Daoy (cell line): ENCODE results near the gene ATP6V0E1. TPM values are rescaled to one million over a fixed set of nuclear protein-coding genes. Genes with fewer than 3 reads are reported as not detected.

Experiments used
- DNase-seq: peaks from one replicate; pipeline ENCODE4 v3.0.0-alpha.2; 2015; ENCODE audit warnings: low read depth
- total RNA-seq: library from RNA; depleted of rRNA; stranded (reverse); fragments of >200 nt; shearing (Covaris generic); gene quantifications from 2 replicates; pipeline ENCODE4 v1.2.3, GENCODE V29; 2014; rRNA removed

Gene ATP6V0E1
- 166 and 186 TPM in 2 replicates for total RNA-seq

DNA sequence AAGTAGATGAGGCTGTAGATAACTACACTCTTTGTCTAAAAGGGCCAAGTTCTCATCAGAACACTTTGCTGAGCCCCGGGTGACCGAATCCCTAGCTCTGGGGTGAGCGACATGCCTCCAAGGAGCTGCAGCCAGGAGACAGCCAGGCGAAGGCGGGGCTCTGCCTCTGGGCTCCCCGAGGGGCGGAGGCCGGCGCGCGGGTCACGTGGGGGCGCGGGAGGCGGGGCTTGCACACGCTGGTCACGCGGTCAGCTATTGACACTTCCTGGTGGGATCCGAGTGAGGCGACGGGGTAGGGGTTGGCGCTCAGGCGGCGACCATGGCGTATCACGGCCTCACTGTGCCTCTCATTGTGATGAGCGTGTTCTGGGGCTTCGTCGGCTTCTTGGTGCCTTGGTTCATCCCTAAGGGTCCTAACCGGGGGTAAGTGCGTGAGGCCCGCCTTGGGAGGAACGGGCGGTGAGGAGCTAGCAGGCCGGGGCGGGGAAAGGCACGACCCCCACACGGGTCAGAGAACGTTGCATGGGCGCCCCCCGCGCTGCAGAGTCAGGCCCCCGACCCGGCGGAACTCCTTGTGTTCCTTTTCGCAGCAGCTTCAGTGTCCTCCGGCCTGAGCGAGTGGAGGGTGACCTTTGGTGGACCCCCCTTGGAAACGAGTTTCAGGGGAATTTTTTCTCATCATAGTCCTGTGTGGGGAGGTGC, at the start of gene ATP6V0E1:
Gene ATP6V0E1, plus strand, starts transcription at position 230 of the 702 bp plus-strand sequence. Its CDS starts 90 bp downstream, at position 320.
- DNase-seq = peak; percentile 98

DNA sequence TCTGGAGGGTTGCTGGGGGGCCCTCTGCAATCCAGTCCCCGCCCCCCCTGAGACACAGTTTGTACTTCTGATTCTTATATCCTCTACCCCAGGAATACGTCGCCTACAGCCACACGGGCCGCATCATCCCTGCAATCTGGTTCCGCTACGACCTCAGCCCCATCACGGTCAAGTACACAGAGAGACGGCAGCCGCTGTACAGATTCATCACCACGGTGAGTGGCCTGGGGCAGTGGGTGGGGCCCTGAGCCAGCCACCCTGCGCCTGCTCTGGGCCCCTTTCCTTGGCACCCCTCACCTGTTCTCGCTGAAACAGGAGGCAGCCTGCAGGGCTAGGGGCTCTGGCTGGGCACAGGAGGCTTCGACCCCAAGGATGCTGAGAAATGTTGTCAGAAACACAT, 48.5 kb upstream of the ATP6V0E1 start:
- DNase-seq = no peak

DNA sequence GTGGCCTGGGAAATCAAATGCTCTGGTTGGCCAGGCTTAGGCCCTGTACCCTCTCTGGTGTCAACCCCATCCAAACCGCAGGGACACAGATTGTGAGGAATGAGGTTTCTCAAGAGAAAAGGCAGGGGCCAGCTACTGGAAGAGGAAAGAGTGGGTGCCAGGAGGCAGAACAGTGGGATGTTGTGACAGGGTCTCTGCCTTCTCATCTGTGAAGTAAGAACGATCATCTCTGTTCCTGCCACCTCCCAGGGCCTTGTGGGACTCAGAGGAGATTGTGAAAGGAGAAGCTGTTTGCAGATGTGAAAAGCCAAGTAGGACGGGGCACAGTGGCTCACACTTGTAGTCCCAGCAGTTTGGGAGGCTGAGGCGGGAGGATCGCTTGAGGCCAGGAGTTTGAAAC, 47.2 kb upstream of the ATP6V0E1 start:
- DNase-seq = no peak

DNA sequence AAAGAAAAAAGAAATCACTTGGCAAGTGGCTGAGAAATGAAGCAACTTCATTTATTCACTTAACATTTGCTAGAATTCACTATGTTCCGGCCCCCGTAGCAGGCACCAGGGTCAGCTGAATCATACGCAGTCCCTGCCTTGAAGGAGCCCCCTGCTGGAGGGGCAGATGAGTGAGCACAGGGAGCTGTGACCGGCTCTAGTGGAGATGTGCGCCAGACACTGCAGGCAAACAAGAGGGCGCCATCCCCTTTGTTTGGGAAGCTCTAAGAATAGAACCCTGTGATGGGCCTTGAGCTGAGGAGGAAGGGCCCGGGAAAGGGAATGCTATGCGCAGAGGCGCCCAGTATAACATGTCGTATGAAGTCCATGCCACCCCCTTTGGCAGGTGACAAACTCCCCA, 44.5 kb upstream of the ATP6V0E1 start:
- no peak for DNase-seq

DNA sequence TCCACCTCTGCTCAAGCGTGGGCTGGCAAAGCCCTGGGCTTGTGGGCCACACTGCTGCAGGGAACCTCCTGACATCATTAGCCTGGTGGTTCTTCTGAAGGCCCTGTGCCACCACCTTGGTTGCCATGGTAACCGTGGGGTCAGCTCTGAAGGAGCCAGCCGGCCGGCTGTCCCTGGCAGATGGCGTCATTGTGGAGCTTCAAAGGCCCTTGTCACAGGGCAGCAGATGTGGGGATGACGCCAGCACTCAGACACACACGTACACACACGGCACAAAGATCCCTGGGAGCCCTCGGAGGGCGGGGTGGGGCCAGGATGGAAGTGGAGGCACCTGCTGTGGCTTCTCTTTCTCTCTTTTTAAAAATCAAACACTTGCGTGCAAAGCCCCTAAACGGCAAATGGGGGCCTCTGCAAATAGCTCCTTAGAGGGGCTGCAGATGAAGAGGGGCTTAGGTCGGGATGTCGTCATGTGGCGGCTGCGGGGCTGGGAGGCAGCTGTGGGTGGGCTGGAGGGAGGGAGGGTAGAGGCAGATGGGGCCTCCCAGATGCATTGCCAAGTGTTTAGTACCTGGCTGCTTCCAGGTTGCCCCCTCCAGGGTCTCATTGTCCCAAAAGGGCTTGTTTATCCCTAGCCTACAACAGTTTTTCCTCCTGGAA, 43.8 kb upstream of the ATP6V0E1 start:
- DNase-seq = no peak

DNA sequence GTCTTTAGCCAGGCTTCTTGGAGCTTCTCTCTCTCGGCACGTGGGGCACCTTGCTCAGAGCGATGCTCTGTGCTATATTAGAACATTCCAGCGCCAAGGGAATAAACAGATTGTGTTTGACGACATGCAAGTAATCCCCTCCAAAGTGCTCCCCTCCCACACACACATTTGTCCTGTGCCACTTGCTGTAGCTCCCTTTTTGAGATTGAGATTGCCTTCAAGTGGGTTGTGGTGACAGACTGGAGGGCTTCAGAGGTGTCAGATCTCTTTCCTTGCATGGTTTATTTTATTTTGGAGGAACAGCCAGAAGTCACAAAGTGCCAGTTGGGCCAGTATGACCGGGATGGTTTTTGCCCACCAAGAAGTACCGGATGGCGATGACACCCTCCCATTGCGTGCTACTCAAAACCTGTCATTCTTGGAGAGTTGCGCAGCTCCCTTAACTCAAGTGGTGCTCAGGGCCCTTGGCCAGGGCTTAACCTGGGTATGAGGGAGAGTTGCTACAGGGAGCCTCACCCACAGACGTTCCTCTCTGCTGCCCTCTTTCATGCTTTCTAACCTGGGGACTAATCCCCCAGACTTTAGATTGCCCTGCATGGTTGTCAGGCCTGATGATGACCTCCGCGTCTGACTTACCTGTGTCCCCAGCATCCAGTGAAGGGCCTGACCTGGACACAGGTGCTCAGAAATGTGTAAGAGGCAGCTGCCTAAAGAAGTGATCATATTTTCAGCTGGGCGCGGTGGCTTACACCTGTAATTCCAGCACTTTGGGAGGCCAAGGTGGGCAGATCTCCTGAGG, 43.1 kb upstream of the ATP6V0E1 start:
- no peak for DNase-seq

DNA sequence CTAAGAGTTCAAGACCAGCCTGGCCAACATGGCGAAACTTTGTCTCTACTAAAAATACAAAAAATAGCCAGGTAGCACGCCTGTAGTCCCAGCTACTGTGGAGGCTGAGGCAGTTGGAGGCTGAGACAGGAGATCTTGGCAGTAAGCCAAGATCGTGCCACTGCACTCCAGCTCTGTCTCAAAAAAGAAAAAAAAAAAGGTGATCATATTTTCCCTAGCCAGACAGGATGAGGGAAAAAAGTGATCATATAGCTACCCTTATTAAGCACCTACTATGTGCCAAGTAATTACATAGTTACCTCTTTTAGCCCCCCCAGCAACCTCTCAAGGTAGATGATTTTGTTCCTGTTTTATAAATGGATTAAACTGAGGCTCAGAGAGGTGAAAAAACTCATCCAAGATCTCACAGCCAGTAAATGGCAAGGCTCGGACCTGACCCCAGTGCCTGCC, 42.5 kb upstream of the ATP6V0E1 start:
- DNase-seq = peak; percentile 51

DNA sequence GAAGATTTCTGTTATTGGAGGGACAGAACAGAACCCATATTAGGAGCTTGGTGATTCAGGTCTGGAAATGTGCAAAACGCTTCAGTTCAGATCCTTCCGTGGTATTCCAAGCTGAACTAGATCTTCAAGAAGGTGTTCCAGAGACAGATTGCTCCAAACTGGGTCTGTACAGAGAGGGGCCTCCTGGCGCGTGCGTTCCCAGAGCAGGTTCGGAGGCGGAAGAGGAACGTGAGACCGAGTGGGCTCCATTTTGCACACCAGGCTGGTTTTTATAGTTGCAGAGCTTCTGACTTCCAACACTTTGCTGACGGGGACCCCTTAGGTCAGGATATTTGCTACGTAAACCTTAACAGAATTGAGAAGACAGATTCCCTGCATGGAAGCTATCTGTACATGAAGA, 41.0 kb upstream of the ATP6V0E1 start:
- no peak for DNase-seq

DNA sequence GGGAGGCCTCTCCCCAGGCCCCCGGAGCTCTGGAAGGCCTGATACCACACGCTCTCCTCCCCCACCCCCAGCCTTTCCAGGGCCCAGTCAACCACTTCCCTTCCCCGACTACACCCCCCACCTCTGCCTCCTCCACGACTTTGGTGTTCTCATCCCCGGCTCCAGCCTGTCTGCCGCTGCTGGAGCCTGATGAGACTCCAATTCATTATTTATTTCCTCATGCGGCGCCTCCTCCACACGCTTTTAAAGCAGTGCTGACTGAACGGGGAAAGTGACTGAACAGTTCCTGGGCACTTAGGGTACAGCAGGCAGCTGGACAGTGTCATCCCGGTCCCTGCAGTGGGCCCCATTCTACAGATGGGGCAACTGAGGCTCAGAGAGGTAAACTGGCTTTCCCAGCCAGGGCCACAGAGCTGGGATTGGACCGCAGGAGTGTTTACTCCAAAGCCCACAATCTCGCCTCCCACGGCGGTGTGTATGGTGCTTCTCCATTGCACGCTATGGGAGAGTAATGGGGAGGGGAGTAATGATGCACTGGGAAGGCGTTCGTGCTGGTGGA, 40.2 kb upstream of the ATP6V0E1 start:
- peak; percentile 93 for DNase-seq

DNA sequence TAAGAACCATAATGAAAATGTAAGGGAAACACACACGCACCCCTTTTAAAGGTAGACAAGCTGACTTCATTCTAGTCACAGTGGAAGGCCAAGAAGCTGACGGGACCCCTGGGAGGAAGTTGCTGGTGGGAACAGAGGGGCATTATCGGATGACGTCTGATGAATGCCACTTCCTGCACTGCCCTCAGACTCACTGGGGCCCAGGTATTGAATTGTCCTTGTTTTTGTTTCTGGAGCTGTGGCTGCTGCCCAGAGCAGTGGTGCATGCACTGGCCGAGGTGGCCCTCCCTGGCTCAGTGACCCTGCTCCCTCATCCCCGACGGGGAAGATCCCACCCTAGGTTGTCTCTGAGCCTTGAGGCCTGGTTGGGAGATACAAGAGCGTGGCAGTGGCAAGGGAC, 39.7 kb upstream of the ATP6V0E1 start:
- peak; percentile 80 for DNase-seq

DNA sequence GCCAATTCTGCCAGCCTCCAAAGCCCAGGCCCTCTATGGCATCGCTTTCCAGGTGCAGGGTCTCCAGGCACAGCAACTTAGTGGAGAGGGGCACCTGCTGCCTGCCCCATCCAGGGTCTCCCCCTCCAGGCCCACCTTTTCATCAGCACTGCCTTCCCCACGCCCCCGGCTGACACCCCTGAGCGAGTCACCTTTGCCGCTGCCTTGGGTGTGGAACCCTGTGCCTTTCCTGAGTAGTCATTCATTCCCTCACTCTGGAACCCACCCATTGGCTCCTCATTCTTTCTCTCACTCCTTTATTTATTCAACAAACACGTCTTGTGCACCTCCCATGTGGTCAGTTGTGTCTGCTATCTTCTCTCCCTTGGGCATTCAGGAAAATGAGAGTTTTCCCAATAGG, 38.8 kb upstream of the ATP6V0E1 start:
- DNase-seq = peak; percentile 55

DNA sequence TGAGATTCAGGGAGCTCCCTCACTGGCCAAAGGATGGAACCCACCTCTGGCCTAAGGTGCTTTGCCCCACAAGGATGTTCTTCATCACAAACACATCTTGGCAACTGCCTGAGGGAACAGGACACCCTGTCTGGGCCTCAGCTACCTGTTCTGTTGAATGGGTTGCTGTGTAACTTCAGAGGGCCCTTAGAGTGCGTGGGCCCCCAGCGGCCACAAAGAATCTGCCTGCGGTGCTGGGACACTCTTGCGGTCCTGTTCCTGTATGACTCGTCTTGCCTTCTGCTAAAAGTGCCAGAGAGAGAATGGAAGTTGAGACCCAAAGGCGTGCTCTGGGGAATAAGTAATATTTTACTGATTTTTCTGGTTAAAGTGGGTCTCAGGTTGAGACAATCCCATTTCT, 38.4 kb upstream of the ATP6V0E1 start:
- no peak for DNase-seq

DNA sequence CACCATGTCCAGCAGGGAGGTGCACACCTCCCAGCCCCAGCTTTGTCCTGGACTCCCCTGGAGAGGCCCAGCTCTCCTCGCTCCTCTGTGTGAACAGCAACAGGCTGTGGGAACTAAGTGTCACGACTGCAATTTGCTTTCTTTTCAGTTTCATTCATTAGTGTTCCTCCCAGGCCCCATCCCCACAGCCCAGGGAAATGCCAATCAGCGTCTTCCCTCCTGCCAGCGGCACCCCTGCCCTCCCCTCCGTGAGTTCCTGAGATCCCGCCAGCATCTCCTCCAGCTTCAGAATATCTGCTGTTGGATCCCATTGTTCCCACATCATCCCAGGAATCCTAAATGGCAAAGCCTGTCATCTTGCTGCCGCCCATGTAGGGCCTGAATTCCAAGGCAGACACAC, 37.4 kb upstream of the ATP6V0E1 start:
- no peak for DNase-seq

DNA sequence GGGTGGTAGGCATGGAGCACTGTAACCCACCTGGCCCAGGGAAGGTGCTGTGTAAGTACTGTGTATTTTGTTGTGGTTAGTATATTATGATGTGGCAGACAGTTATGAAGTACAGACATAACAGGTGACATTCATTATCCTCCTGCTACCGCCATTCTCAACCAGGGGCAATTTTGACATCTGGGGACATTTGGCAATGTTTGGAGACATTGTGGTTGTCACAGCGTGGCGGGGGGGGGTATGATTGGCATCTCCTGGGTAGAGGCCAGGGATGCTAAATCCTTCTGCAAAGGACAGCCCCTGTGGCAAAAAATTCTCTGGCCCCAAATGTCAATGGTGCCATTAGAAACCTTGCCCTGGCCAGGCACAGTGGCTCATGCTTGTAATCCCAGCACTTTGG, 34.1 kb upstream of the ATP6V0E1 start:
- no peak for DNase-seq

DNA sequence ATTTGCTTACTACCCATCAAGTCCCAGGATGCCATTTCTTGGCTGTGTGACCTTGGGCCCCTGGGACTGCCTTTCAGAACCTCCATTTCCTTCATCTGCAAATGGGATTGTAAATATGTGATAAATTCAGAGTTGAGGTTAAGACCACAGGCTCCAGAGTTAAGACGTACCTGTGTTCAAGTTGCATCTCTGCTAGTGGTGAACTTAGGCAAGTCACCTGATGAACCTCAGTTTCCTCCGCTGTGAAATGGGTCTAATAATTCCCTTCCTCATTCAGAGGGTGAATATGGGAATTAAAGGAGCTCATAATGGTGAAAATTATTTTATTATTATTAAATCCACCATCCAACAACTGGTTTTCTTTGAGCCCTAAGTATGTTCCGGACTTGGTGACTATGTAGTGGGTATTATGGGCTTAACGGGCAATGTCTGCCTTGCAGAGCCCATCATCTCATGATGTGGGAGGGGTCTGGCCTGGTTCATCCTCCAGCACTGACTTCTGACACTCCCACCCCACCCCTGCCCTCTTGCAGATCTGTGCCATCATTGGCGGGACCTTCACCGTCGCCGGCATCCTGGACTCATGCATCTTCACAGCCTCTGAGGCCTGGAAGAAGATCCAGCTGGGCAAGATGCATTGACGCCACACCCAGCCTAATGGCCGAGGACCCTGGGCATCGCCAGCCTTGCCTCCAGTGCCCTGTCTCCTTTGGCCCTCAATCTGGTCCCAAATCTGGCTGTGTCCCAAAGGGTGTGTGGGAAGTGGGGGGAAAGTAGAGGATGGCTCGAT, 33.2 kb upstream of the ATP6V0E1 start:
- no peak for DNase-seq

DNA sequence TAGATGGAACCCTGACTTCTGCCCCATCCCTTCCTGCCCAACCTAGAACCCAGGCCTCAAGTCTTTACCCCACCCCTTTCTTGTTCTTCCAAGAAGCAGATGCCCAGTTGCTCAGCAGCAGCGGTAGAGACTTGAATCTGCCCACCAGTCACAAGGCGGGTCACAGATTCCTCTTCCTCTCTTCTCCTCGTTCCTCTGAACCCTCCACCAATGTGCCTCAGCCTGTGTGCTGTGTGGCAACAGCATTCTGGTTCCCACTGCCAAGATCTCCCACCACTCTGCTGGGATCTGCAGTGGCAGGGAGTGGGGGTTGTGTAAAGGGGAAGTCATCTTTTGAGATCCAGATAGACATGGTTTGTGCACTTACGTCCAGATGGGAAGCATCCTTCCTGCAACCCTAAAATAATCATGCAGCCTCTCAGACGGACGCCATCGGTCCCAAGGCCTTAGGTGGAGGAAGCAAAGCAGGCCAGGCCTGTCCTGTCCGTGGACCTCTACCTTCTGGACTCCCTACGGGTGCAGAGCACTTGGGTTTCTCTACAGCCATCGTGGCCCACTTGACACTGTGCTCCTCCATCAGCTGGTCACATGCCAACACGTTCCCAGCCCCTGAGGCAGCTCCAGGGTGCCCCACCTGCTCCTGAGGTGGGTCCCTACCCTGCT, 32.1 kb upstream of the ATP6V0E1 start:
- DNase-seq = no peak

DNA sequence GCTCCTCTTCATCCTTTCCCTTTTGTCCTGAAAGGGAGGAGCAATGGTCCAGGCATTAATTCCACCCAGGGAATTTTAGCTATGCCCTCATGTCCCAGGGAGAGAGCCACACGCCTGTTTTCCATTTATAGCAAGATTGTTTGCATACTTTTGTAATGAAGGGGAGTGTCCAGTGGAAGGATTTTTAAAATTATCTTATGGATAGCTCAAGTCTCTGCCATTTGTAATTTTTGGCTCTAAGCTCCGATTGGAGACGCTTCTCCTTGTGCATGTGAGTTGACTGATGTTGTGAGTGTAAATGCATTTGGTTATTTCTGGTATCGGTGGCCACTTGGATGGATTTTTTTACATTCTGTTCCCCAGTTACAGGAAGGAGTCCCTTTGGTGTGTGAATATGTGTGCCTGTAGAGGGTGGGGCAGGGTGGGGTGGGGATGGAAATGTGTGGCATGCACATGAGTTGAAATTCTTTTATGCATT, 31.5 kb upstream of the ATP6V0E1 start:
- DNase-seq = no peak

DNA sequence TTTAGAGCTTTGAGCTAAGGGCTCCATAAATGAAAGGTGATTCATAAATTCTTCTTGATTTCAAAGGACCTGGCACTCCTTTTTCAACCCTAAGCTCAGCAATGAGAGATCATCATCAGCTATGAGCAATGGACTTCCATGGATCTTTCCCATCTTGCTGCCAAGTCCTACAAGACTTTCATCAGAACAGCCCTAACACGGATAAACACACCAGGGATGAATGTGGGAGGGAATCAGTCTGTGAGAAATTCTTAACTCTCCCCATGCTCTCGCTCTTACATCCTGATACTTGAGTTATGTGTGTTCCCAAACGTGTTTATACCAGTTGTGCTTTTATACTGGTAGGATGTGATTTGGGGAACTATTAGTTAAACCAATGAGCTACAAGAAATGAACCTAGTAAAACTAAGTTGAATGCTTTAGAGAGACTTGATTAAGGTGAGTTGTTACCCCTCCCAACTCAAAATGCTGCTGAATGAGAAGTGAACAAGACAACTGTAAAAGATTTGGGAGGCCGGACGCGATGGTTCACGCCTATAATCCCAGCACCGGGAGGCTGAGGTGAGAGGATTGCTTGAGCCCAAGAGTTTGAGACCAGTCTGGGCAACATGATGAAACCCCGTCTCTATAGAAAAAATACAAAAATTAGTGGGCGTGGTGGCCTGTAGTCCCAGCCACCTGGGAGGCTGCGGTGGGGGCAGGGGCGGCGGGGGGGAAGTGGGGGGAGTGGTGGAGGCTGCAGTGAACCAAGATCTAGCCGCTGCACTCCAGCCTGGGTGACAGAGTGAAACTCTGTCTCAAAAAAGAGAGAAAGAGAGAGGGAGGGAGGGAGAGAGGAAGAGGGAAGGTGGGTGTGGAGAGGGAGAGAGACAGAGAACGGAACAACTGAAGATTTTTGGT, 29.5 kb upstream of the ATP6V0E1 start:
- DNase-seq = no peak

DNA sequence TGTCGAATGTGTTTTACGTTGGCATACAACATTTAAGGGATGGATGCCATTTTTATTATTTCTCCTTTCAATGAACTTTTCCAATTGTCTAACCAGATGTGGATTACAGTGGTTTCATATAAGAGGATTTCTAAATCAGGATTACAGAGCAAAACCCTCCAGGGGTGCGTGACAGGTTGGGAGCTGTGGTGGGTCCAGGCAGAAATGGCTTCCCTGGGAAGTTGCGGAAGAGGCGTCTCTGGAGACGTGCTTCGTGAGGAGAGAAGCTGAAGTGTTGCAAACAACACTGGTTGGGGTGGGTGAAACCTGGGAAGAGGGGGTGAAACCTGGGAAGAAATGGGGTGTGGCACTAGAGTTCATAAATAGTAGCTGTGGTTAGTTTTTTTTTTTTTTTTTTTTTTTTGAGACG, 28.8 kb upstream of the ATP6V0E1 start:
- no peak for DNase-seq

DNA sequence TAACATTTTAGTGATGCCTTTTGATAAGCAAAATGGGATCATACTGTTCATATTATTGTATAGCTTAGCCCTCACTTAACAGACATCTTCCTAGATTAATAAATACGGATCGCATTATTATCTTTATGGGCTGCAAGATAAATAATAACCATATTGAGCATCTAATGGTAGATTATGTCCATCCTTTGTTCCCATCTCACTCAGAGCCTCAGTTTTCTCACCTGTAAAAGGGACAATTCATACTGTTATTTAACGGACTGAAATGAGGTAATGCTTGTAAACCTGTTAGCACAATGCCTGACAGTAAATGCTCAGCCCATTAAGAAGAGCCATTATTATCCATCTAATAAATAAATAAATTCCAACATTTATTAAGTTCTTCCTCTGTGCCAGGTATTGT, 27.3 kb upstream of the ATP6V0E1 start:
- DNase-seq = no peak
